GM20431 (cell line): Measurements from ENCODE around the gene WDR70.
"Not testable (repeated sequence)": the region's sequence is repeated elsewhere in the genome, so short reads cannot be mapped to it uniquely, and the experiment has no call there.

Experiments
- in situ Hi-C: fragments of 300-500 bp; cut with MseI, MboI; formaldehyde crosslinking; loops from one replicate; pipeline ENCODE4 v1.15.0; 2020; ENCODE audit warnings: low sequenced_read_pairs; ENCODE audit not compliant: unreplicated experiment

The WDR70 gene

GRCh38 chr5:37567566-37567965, 188.4 kb downstream of the WDR70 start:
- in situ Hi-C loops, result no loop called here

GRCh38 chr5:37568018-37568753, 189.1 kb downstream of the WDR70 start:
- in situ Hi-C loops, result no loop called here

- in situ Hi-C loops, result no loop called here
Measured at GRCh38 chr5:37568893-37569292, 189.8 kb downstream of the WDR70 start.

- in situ Hi-C loops, result no loop called here
Measured at GRCh38 chr5:37569466-37569865, 190.3 kb downstream of the WDR70 start.

- in situ Hi-C loops, result no loop called here
Measured at GRCh38 chr5:37570597-37570996, 191.5 kb downstream of the WDR70 start.

- in situ Hi-C loops, result no loop called here
Measured at GRCh38 chr5:37571985-37572384, 192.9 kb downstream of the WDR70 start.

- in situ Hi-C loops, result no loop called here
Measured at GRCh38 chr5:37575541-37576489, 196.7 kb downstream of the WDR70 start.

GRCh38 chr5:37576552-37576951, 197.4 kb downstream of the WDR70 start:
- in situ Hi-C loops, result no loop called here

GRCh38 chr5:37578176-37578575, 199.1 kb downstream of the WDR70 start:
- in situ Hi-C loops, result no loop called here

GRCh38 chr5:37580106-37580505, 201.0 kb downstream of the WDR70 start:
- in situ Hi-C loops, result no loop called here

GRCh38 chr5:37582202-37582601, 203.1 kb downstream of the WDR70 start:
- in situ Hi-C loops, result no loop called here

GRCh38 chr5:37593292-37593691, 214.2 kb downstream of the WDR70 start:
- in situ Hi-C loops, result not testable (repeated sequence)

GRCh38 chr5:37594864-37595263, 215.7 kb downstream of the WDR70 start:
- in situ Hi-C loops, result not testable (repeated sequence)

GRCh38 chr5:37598733-37599132, 219.6 kb downstream of the WDR70 start:
- in situ Hi-C loops, result no loop called here

GRCh38 chr5:37601163-37601562, 222.0 kb downstream of the WDR70 start:
- in situ Hi-C loops, result no loop called here

GRCh38 chr5:37603072-37603471, 224.0 kb downstream of the WDR70 start:
- in situ Hi-C loops, result no loop called here

GRCh38 chr5:37604290-37604689, 225.2 kb downstream of the WDR70 start:
- in situ Hi-C loops, result no loop called here

- in situ Hi-C loops, result no loop called here
Measured at GRCh38 chr5:37606148-37606547, 227.0 kb downstream of the WDR70 start.

- in situ Hi-C loops, result no loop called here
Measured at GRCh38 chr5:37606632-37607248, 227.6 kb downstream of the WDR70 start.

- in situ Hi-C loops, result no loop called here
Measured at GRCh38 chr5:37615184-37615583, 236.1 kb downstream of the WDR70 start.

- in situ Hi-C loops, result no loop called here
Measured at GRCh38 chr5:37619353-37619752, 240.2 kb downstream of the WDR70 start.
